Measurements from ENCODE around the gene TGFBR2. TPM values are rescaled to one million over a fixed set of nuclear protein-coding genes. Genes with fewer than 3 reads are reported as not detected.

TGFBR2 gene
- total and polyA plus RNA-seq, 2 of the 13 experiments (the other 11 are each of a cell fraction or from before 2014, with no cell fraction given): 82.2 to 187 TPM

GRCh38 chr3:30648670-30649357 lies 42.4 kb downstream of the TGFBR2 start (continued):
- TF ChIP-seq CEBPB (IDR thresholded peaks at IDR 0.05; ENCODE audit: borderline replicate concordance, low read depth, low read length): no peak
- TF ChIP-seq ZNF766 (CRISPR knock-in tag; IDR thresholded peaks at IDR 0.05; ENCODE audit: borderline replicate concordance): no peak
- TF ChIP-seq TBX2 (CRISPR knock-in tag; IDR thresholded peaks at IDR 0.05; ENCODE audit: borderline replicate concordance): peak; percentile 53; the same call in 1 of the 2 replicates
- TF ChIP-seq TEAD2 (CRISPR knock-in tag; IDR thresholded peaks at IDR 0.05): no peak
- no peak for TF ChIP-seq KMT2B (CRISPR knock-in tag; IDR thresholded peaks at IDR 0.05)
- peak; percentile 78 for TF ChIP-seq RARA (CRISPR knock-in tag; IDR thresholded peaks at IDR 0.05)
- TF ChIP-seq NCOA2 (CRISPR knock-in tag; IDR thresholded peaks at IDR 0.05): peak; percentile 37
- no peak for TF ChIP-seq SIN3B (IDR thresholded peaks at IDR 0.05; ENCODE audit: low read length)
- peak; percentile 57 for TF ChIP-seq HNF4A (CRISPR knock-in tag; IDR thresholded peaks at IDR 0.05)
- TF ChIP-seq ZNF672 (CRISPR knock-in tag; IDR thresholded peaks at IDR 0.05): no peak
- no peak for TF ChIP-seq CHCHD3 (CRISPR knock-in tag; IDR thresholded peaks at IDR 0.05)
- no peak for TF ChIP-seq ZFP37 (CRISPR knock-in tag; IDR thresholded peaks at IDR 0.05; ENCODE audit: borderline replicate concordance)
- TF ChIP-seq PRDM15 (CRISPR knock-in tag; IDR thresholded peaks at IDR 0.05): no peak
- TF ChIP-seq PRDM4 (CRISPR knock-in tag; IDR thresholded peaks at IDR 0.05; ENCODE audit: borderline replicate concordance): no peak
- TF ChIP-seq ZNF557 (CRISPR knock-in tag; IDR thresholded peaks at IDR 0.05): no peak
- no peak for TF ChIP-seq ZNF564 (CRISPR knock-in tag; IDR thresholded peaks at IDR 0.05)
- TF ChIP-seq ZNF878 (CRISPR knock-in tag; IDR thresholded peaks at IDR 0.05): no peak
- TF ChIP-seq HOMEZ (CRISPR knock-in tag; IDR thresholded peaks at IDR 0.05; ENCODE audit: low read depth): no peak
- no peak for TF ChIP-seq AHR (CRISPR knock-in tag; IDR thresholded peaks at IDR 0.05)
- no peak for TF ChIP-seq RORA (CRISPR knock-in tag; IDR thresholded peaks at IDR 0.05)
- no peak for TF ChIP-seq ZBTB20 (CRISPR knock-in tag; IDR thresholded peaks at IDR 0.05; ENCODE audit: borderline replicate concordance, low read depth)
- TF ChIP-seq TCF7 (IDR thresholded peaks at IDR 0.05; ENCODE audit: low read depth): peak; percentile 38; the same call in 1 of the 2 replicates
- no peak for TF ChIP-seq CREBL2 (CRISPR knock-in tag; IDR thresholded peaks at IDR 0.05; ENCODE audit: borderline replicate concordance)
- TF ChIP-seq TP53 (CRISPR knock-in tag; conservative IDR thresholded peaks at IDR 0.05): no peak

All from HepG2 (cell line).